ENCODE measurements around the gene LHX8.

LHX8 gene

DNA sequence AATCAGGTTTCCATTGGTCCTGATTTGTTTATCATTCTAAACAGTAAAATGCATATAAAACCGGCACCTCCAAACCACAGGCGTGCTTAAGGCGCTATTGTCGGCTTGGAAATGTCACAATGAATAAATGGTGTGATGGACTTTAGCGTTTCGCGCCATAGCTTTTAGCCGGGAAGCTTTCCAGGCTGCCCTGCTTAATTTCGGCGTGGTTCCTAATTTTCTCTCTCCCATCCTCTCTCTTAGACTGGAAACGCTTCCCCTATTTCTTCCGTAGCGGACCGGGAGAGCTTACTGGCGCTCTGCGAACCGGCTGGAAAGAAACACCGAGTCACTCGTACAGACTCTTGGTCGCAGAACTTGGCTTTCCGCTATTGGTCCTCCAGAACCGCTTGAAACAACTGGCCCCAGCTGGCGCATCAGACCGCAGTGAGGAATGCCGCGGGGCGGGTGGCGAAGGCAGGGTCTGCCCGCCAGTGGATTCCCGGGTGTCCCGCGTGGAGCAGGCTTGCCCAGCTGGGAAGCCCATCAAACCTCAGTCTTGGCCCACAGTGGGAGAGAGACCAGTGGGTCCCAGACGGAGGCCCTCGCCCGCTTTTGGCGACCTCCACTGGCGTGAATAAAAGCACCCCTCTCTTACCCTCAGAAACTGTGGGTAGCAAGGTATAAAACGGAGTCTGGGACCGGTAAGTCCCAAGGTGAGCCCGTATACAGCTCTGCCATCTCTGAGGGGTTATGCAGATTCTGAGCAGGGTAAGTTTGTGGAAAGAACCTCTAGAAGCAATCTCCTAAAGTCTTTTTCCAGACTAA is 4.0 kb upstream of the LHX8 start:
- DNase-seq (ENCODE audit: low read depth) = no peak
- no peak overlapping the region for H3K4me3 ChIP-seq (ENCODE audit: low read length)
- TF ChIP-seq, protein P1, sequence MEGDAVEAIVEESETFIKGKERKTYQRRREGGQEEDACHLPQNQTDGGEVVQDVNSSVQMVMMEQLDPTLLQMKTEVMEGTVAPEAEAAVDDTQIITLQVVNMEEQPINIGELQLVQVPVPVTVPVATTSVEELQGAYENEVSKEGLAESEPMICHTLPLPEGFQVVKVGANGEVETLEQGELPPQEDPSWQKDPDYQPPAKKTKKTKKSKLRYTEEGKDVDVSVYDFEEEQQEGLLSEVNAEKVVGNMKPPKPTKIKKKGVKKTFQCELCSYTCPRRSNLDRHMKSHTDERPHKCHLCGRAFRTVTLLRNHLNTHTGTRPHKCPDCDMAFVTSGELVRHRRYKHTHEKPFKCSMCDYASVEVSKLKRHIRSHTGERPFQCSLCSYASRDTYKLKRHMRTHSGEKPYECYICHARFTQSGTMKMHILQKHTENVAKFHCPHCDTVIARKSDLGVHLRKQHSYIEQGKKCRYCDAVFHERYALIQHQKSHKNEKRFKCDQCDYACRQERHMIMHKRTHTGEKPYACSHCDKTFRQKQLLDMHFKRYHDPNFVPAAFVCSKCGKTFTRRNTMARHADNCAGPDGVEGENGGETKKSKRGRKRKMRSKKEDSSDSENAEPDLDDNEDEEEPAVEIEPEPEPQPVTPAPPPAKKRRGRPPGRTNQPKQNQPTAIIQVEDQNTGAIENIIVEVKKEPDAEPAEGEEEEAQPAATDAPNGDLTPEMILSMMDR (conservative IDR thresholded peaks at IDR 0.05; ENCODE audit: low read length) = no peak

DNA sequence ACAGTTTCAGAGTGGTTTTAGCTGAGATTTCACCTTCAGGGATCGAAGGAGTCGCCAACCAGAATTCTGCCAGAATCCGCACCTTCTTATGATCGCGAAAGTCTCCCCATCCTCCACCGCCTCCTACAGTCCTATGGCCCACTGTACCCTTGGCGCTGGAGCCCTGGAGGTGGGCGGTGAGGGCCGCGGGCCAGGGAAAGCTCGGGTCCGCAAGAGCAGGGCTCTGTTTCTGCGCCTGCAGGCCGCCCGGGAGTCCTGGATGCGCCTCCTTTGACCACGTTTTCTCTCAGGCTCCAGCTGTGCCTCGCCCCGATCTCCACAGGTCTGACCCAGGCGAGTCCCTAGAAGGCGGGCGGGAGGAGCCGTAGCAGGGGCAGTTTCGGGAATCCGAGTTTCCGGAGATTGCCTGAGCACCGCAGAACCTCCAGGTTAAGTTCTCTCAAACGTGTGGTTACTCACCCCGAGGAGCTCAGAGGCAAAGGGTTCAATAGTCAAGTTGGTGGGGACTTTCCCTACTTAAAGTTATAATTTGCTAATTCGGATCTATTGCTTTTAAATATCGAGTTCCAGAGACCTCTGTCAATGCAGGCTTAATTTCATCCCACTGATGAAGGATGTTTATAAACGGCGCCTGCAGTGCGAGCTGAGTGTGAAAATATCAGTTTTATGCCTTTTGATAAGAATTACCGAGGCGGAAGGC is 3.2 kb upstream of the LHX8 start:
- TF ChIP-seq, protein P1 (conservative IDR thresholded peaks at IDR 0.05; ENCODE audit: low read length) = no peak
- no peak for DNase-seq (ENCODE audit: low read depth)
- H3K4me3 ChIP-seq (ENCODE audit: low read length) = no peak overlapping the region

DNA sequence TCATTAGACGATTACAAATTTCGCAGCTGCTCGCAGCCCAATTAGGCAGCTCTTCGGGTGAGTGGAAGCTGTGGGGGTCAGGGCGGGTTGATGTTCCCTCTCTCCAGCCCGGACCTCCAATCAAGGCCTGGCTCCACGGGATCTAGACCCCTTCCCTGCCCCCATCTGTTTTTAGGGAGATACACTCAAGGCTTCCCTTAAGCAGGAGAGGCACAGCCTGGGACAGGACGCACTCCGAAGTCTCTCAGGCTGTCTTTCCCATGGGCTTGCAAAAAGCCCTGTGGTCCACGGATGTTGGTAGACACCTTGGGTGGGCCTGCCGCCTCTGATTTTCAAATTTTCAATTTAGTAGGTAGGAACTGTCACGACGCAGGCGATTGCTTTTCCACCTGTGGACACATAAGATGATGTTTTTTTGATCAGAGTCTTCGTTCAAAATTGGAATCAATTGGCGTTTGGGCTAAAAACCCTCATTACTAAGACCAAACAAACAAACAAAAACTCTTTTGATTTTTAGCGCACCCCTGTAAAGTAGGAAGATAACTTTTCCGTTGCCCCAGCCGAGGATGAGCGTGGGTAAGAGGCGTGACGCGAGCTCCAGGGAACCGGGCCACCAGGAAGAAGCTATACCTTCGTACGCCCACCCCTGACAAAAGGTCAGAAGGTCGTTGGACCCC is 2.5 kb upstream of the LHX8 start:
- TF ChIP-seq, protein P1 (conservative IDR thresholded peaks at IDR 0.05; ENCODE audit: low read length) = no peak
- DNase-seq (ENCODE audit: low read depth) = no peak
- H3K4me3 ChIP-seq (ENCODE audit: low read length) = no peak overlapping the region

DNA sequence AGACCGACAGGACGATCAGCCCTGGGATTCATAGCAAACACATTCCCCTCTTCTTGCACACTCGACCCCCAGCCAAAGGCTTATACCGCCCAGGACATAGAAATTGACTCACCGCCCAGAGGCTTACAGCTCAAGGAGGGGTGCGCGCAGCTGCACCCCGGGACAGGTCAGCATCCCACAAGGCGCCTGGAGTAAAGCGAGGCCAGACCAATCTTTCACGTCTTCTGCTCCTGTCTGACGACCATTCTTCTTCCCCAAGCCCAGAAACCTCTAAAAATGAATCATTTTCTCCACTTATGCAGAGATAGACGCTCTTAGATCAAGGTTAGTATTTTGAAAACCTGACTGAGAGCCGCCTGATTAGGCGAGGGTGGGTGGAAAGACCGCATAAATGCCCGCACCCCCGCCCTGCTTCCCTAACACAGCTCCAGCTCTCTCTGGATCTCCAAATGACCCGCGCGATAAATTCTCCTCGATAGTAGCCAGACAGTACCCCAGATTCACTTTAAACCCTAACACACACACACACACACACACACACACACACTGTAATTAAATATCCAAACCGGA is 1.9 kb upstream of the LHX8 start:
- no peak overlapping the region for H3K4me3 ChIP-seq (ENCODE audit: low read length)
- TF ChIP-seq, protein P1 (conservative IDR thresholded peaks at IDR 0.05; ENCODE audit: low read length) = no peak
- DNase-seq (ENCODE audit: low read depth) = no peak

DNA sequence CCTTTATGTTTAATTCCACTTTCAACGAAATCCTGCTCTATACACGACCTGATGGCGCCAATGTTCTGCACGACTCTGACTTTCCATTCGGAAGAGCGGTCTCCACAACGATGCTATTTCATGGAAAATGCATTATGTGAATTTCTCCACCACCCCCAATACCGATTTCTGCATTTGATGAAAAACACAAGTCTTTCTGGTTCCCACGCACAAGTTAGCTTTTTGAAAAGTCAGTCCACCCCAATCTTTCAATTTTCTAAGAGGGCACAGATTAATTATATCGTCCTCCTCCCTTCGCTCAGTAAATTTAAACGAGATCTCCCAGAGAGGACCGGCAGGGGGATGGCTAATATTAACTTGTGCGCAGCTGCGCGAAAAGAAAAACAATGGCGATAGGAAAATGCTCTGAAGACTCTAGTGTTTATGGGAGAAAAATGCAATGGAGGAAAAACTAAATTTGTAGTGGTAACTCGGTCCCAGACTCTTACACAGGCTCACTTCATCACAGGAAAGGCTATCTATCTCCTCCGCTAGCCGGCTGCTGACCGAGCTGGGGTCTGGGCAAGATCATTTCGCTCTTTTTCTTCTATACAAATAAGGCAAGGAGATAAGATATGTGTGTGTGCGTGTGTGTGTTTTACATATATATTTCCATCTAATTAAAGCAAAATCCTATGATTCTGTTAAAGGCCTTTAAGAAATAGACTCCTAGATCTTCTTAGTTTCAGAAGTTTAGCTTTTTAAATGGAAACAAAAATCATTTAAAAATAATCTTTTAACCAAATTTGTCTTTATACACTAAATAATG is 1.2 kb upstream of the LHX8 start:
- H3K4me3 ChIP-seq (ENCODE audit: low read length) = no peak overlapping the region
- TF ChIP-seq, protein P1 (conservative IDR thresholded peaks at IDR 0.05; ENCODE audit: low read length) = no peak

More for the DNA sequence above, 1.2 kb upstream of the LHX8 start:
- no peak for DNase-seq (ENCODE audit: low read depth)
